HG03575 (cell line): ENCODE measurements around the gene GPATCH2L.

Experiments used
- ATAC-seq: cut with Tn5 transposase; IDR thresholded peaks from one replicate; pipeline ENCODE4 v1.9.1; 2021; ENCODE audit not compliant: unreplicated experiment, insufficient number of reproducible peaks, low FRiP score; ENCODE audit errors: extremely low read depth

The GPATCH2L gene

DNA sequence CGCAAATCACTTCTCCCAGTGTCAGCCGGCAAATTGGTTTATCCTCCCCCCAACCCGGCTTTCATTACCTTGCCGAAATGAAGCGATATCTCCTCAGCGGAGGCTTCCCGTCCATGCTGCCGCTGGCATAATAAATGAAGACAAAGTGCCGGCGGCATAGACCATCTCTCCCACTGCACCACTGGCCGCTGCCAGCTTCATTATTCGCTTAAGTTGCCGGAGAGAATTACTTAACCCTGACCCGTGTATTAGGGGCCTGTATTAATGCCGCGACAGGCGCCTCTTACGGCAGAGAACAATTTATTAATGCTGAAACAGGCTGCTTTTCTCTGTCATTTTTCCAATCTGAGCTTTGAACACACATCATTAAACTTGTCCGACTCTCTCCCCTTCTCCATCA lies 17.5 kb upstream of the GPATCH2L start:
- ATAC-seq = no peak

DNA sequence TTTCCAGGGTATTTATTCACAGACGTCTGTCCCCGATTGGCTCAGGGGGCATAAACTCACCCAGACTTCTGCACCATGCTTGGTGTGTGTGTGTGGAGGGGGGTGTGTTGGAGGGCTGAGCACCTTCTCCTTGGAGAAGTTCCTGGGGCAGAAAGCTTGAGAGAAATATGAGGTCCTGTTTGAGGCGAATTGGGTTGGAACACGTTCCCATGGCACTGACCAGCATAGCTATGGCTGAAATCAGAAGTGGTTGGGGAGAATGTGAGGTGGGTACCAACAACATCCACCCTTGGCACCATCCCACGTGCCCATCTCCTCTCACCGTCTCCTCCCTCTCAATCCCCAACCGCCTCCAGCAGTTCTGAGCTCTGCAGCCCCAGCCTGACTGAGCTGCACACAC lies 16.0 kb upstream of the GPATCH2L start:
- ATAC-seq = no peak

DNA sequence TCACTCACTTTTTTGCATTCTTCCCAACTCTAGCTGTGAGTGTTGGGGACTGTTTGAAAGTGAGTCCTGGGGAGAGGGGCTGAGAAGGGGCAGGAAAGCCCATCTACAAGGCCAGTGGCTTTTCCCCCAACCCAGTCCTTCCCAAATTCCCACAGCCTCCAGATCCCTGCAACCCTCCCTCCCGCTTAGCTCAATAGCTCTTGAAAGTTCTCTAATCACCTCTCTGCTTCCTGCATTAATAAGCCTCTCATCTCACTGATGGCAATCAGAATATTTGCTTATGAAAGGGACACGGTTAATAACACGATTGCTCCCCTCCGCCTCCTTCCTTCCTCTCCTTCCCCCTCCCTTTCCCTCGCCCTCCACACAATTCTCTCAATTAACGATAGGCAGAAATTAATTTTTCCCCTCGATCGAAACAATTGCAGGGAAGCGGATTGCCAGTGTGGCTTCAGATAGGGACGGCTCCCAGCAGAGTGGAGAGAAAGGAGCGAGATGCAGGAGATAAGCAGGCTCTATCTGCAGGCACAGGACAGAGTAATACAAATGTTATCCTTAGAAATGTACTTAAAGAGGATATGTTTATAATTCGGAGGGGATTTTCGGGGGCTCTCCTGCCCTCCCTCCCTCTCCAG lies 15.1 kb upstream of the GPATCH2L start:
- ATAC-seq = no peak

DNA sequence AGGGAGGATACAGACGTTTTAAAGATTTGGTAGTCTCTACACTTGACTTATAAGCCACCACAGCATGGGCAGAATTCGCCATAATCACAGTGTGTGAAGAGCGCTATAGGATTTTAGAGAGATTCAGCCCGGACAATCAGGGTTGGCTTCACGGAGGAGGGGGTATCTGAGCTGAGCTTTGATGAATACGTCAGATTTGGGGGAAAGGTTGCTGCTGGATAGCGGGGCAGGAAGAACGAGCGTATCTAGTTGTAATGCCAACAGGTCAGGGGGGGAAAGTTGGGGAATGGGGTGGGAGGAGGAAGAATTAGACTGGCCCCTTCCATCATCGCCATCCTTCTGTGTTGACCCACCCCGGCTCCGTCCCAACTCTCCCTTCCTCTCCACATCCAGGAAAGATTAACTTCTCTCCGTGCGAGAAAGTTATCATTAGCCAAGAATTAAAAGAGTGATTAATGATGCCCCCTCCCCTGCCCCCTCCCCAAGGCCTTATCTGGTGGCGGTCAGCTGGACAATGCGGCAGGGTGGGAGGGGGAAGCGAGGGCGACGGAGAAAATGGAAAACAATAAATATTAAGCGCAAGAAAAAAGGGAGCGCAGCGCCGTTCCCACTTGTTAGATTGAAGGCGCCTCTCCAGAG lies 13.5 kb upstream of the GPATCH2L start:
- ATAC-seq = no peak

DNA sequence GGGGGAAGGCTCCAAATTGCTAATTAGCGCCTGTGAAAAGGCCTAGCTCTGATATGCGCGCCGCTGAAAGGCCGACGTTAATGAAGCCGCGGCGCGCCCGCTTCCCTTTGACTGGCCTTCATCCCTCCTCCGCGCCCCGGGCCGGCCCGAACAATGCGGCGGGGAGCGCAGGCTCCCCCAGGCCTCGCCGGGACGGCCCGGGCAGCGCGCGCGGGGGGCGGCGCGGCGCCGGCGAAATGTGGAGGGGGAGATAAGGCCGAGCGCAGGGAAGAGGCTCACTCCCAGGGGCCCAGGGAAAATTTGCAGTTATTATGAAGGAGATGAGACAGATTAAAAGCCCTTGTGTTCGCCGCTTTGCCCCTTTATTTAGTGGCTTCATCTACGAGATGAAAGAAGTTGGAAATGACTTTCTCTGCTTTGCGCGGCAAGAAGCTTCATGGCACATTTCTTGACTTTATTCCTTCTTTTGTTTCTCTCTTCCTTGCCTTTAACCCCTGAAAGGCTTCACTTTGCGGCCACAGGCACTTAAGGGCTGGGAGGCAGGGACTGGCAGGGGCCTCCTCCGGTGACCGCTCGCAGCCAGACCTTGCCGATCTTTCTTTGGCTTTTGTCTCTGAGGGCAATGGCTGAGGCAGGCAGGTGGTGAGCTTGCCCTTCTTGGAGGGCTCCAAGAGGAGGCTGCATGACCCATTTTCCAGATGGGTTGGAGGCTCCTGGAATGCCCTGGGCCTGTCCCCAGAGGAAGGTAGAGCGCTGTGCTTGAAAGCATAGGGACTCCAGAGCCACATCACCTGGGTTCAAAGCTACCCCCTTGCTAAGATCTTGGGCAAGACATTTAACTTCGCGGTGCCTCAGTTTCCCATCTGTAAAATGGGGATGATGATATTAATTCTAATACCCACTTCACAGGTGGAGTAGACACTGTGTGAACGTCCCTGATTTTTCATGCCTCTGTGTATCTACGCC lies 12.7 kb upstream of the GPATCH2L start:
- ATAC-seq = no peak

DNA sequence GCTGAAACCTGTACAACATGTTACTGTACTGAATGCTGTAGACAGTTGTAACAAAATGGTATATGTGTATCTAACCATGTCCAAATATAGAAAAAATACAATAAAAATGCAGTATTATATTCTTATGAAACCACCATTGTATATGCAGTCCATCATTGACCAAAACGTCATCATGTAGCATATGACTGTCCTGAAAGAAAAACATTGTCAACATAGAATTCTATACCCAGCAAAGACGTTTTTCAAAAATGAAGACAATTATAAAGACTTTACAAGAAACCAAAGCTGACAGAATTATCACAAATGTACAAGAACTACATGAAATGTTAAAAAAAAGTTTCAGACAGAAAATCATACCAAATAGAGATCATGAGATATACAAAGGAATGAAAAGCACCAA lies 8.1 kb upstream of the GPATCH2L start:
- ATAC-seq = no peak

DNA sequence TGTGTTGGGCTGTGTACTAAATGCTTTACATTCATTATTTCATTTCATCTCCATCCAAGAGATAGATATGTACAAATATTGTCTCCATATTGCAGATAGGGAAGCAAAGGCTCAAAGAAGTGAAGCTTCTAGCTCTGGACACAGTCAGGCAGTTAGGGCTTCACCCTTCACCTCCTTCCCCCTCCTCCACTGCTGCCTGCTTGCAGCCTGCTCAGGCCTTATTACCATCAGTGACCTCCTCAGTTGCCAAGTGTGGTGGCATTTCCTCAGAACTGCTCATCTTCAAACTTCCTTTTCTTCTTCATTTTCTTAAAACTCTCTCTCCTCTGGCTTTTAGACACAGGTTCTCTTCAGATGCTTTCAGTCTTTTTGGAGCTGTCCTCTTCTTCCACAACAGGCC lies 4.7 kb upstream of the GPATCH2L start:
- no peak for ATAC-seq

DNA sequence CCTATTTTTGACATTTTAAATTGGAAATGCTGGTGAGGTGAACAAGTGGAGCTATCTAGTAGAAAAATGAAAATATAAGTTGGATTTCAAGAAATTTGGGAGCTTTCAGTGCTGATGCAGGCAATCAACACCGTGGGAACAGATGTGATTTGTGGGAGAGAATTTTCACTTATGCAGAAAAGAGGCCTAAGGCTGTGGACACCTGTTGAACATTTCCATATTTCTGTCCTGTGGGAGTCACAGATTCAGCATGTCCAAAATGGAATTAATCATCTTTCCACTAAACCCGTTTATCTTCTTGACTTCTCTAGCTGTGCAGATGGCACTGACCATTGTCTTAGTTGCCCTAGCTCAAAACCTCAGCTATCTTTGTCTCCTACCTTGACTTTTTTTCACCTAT lies 2.5 kb upstream of the GPATCH2L start:
- ATAC-seq = no peak

DNA sequence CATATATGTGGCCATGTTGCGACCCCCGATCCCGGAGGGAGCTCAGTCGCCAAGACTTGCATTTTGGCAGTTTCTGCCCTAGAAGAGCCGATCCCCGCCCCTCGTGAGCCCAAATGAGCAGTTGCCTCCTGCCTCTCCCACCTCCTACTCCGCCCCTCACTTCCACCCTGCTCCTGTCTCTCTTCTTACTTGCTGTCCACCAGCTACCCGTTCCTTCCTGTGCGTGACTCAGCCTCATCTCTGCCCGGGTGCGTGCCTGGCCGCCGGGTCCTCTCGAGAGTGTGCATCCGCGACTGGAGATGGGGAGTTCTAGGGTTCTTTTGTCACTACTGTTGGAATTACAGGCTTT lies 585 bp downstream of the GPATCH2L start:
- no peak for ATAC-seq

DNA sequence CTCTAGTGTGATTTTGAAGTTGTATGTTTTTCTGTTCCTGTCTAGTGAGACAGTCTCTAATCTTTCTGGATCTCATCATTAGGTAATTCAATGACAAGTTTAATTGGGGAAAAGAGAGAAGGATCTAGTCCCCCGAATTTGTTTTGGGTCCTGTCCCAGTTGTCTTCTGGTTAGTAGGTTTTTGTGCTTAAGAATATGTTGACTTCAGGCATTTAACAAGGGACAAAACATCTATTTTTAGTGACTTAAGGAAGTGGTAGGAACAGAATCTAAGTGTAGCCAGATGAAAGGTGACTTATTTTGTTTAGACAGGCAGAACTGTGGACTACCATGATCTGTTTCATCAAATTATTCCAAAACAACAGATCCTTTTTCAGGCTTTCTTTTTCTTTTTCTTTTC lies 2.2 kb downstream of the GPATCH2L start:
- no peak for ATAC-seq

DNA sequence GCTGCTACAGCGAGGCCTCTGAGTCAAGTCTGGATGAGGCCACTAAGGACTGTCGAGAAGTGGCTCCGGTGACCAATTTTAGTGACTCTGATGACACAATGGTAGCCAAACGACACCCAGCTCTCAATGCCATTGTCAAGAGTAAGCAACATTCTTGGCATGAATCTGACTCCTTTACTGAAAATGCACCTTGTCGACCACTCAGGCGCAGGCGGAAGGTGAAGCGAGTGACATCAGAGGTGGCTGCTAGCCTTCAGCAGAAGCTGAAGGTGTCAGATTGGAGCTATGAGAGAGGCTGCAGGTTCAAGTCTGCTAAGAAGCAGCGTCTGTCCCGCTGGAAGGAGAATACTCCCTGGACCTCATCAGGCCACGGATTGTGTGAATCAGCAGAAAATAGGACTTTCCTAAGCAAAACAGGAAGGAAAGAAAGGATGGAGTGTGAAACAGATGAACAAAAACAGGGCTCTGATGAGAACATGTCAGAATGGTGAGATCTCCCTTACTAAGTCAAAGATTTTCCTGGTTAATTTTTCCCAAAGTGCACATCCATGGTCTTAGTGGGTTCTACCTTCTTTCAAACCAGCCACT lies 2.9 kb downstream of the GPATCH2L start:
- no peak for ATAC-seq

DNA sequence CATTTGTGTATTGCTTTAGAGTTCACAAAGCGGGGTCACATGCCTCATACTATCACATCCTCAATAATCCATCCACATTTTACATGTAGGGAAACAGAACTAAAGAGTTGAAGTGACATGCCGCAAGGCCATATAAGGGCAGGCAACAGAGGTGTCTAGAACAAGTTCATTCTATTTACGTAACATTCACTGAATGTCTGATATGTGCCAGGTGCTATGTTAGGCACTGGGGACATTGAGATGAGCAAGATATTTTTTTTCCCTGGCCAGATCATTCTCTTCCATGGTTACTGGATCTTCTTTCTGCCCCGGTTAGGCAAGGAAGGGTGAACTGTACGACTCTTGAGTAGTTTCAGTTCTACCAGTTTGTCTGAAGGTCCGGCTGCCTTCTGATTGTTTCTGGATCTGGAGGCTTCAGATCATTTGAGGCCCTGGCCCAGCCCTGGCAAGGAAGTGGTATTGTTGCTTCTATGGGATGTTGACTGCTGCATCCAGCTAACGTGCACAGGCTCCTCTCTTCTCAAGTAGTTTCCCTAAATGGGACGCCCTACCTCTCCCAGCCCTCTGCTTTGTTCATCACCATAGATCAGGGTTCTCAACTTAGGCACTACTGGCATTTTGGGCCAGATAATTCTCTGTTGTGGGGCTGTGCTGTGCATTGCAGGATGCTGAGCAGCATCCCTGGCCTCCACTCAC lies 12.1 kb downstream of the GPATCH2L start:
- no peak for ATAC-seq

DNA sequence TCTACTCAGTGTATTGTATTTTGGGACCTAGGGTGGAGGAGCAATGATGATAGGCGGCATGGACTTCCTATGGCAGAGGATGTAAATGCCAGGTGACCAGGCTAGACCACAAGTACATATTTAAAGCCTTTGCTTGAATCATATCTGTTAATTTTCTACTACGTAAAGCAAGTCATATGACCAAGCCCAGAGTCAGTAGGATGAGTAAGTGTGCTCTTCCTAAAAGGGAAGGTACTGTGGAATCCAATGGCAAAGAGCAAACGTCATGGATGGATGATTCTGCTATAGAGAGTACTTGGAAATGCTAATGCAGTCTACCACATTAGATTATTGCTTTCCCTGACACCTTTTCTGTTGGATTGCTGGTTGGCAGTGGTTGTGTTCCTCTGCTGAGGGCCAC lies 16.8 kb downstream of the GPATCH2L start:
- ATAC-seq = no peak

DNA sequence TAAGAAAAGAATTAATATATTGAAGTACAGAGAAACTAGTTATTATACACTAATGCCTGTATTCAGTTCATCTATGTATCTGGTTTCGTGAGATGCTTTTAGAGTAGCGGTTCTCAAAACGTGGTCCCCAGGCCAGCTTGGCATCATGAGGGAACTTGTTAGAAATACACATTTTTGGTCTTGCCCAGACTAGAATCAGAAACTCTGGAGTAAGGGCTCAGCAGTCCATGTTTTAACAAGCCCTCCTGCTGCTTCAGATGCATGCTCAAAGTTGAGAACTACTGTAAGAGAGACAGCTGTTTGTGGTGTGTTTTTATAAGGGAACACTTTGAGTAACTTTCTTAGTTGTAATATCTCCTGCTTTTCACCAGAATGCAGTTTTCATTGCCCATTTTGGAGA lies 18.1 kb downstream of the GPATCH2L start:
- ATAC-seq = no peak

DNA sequence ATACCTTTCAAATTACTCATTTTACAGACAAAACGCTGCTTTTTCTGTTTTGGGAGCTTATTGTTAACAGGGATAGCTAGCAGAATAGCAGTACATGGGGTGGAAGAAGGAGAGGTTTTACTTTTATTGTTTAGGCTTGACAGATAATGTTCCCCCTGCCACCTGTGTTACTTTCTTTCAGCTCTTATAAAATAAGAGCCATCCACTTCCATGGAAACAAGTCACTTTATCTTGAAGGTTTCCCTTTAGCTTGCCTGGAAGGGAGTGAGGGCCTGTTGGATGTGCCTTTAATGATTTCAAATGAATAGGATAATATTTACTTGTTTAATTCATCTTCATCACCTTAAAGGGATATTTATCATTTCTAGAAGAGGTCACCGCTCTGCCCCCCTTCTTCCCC lies 23.3 kb downstream of the GPATCH2L start:
- ATAC-seq = no peak

DNA sequence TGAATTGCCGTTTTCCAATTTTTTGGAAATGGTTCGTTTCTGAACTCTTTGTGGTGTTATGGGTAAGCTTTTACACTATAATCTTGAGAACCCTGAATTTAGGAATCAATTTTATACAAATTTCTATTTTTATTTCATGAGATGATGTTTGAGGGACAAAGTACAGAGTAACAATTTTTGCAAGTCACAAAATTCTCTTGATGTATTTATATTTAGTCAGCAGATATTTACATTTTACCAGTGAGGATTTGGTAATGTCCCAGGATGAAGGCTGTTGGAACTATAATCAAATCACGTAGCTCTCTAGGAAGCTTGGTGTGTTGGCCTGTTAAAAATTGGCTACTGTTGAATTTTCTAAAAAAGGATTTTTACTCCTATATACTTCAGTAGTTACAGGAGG lies 24.2 kb downstream of the GPATCH2L start:
- ATAC-seq = no peak

DNA sequence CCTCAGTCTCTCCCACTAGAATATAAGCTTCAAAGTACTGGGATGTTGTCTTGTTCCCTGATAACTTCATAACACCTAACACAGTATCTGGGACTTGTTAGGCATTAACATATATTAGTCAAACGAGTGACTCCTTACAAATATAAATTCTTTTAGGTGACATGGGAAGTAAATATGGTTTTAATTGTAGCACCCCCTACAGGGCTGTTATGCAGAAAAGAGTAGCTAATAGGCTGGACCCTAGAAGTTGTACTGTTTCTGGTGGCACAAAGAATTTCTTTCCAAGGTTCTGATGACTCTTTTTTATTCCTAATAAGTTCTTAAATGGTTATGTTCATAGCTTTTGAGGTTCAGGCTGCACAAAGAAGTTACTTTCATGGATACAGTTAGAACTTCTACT lies 29.8 kb downstream of the GPATCH2L start:
- no peak for ATAC-seq

DNA sequence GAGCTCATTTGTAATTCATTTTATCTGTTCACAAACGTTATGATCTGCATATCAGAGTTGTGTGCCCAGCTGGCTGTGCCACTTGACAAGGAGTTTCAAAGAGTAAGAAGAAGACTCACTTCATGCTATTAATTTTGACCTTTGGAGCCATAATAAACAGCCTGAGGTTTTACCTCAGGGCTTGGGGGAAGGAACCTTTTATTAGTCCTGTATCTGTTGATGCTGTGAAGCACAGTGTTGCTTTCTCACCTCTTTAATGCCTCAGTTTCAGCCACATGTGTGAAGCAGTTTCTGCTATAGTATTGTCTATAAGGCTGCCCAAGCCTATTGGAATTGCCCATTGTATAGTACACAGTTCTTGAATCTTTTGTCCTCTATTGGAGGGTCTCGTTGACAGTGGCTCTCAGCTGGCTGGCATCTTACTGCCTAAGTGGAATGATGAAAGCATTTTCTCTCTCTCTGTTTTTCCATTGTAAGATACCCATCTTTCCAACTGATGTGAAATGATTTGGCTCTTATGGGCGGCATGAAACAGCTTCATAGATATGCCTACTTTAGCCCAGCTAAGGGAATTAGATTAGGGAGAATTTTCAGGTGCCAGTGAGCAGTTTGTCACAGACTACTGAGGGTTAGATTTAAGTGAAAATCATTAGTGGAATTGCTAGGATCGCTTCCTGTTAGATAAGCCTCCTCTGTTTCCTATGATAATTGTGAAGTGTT lies 34.7 kb downstream of the GPATCH2L start:
- ATAC-seq = no peak

DNA sequence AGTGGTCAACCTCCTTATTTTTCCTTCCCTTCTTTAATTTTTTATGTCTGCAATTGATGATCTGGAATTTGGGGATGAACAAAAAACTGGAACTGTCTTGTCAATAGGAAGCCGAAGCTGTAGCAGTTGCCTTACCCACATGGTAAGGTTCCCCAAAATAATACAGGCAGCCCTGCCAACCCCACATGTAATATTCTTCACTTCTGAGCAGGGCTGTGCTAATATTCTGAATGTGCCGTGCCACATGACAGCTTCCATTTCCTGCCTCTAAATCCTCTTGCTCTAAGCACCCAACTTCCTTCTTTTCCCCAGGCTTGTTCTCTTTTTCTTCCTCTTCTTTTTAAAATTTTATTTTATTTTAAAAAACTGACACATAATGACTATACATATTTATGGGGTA lies 39.6 kb downstream of the GPATCH2L start:
- ATAC-seq = no peak
